ENCODE measurements around the gene TMED4.

Gene TMED4

GRCh38 chr7:44538798-44539668, 43.0 kb downstream of the TMED4 start:
- Histone ChIP-seq H3K27me3 (replicated peaks; ENCODE audit: insufficient read depth, low read length) (no peaks in the 10 kb centered on the region), H3K9me3 (replicated peaks; ENCODE audit: insufficient read depth, low read length) (no peaks in the 10 kb centered on the region), H3K4me1 (ENCODE audit: low read length) (no peaks in the 10 kb centered on the region), H3K9me2 (replicated peaks; ENCODE audit: insufficient read depth, low read length) (no peaks in the 10 kb centered on the region), H3F3A (ENCODE audit: insufficient read depth, low read length) (no peaks in the 10 kb centered on the region), H4K20me1 (ENCODE audit: insufficient read depth, low read length) (no peaks in the 10 kb centered on the region), H3K36me3 (replicated peaks; ENCODE audit: insufficient read depth, low read length) (no peaks in the 10 kb centered on the region), H3K9ac (ENCODE audit: low read length) (no peak overlapping the region), H3K4me3 (ENCODE audit: low read length) (no peak overlapping the region), H3K4me2 (ENCODE audit: low read depth, low read length) (no peak overlapping the region), H2AFZ (ENCODE audit: low read length) (no peak overlapping the region), H3K79me2 (ENCODE audit: low read length) (no peaks in the 10 kb centered on the region), H3K27ac (ENCODE audit: low read length) (no peak overlapping the region)
- DNase-seq, result no peak
- no peak for TF ChIP-seq EZH2phosphoT487 (IDR thresholded peaks at IDR 0.05; ENCODE audit: low read length)
- TF ChIP-seq CTCF (IDR thresholded peaks at IDR 0.05; ENCODE audit: low read length), result no peak
- TF ChIP-seq EZH2 (optimal IDR thresholded peaks at IDR 0.05; ENCODE audit: low read depth, low read length), result no peak

GRCh38 chr7:44538093-44538797, 43.8 kb downstream of the TMED4 start:
- Histone ChIP-seq H3K36me3 (replicated peaks; ENCODE audit: insufficient read depth, low read length) (no peaks in the 10 kb centered on the region), H2AFZ (ENCODE audit: low read length) (no peak overlapping the region), H3K4me1 (ENCODE audit: low read length) (no peaks in the 10 kb centered on the region), H3K4me3 (ENCODE audit: low read length) (no peak overlapping the region), H3K9ac (ENCODE audit: low read length) (no peak overlapping the region), H3K79me2 (ENCODE audit: low read length) (no peaks in the 10 kb centered on the region), H3K27me3 (replicated peaks; ENCODE audit: insufficient read depth, low read length) (no peaks in the 10 kb centered on the region), H3K27ac (ENCODE audit: low read length) (no peak overlapping the region), H3K4me2 (ENCODE audit: low read depth, low read length) (no peak overlapping the region), H3F3A (ENCODE audit: insufficient read depth, low read length) (no peaks in the 10 kb centered on the region), H4K20me1 (ENCODE audit: insufficient read depth, low read length) (no peaks in the 10 kb centered on the region), H3K9me3 (replicated peaks; ENCODE audit: insufficient read depth, low read length) (no peaks in the 10 kb centered on the region), H3K9me2 (replicated peaks; ENCODE audit: insufficient read depth, low read length) (no peaks in the 10 kb centered on the region)
- DNase-seq, result no peak
- no peak for TF ChIP-seq CTCF (IDR thresholded peaks at IDR 0.05; ENCODE audit: low read length)
- no peak for TF ChIP-seq EZH2 (optimal IDR thresholded peaks at IDR 0.05; ENCODE audit: low read depth, low read length)
- no peak for TF ChIP-seq EZH2phosphoT487 (IDR thresholded peaks at IDR 0.05; ENCODE audit: low read length)

- no peaks in the 10 kb centered on the region for H3K4me1 ChIP-seq (ENCODE audit: low read length)
- no peaks in the 10 kb centered on the region for H4K20me1 ChIP-seq (ENCODE audit: insufficient read depth, low read length)
- no peaks in the 10 kb centered on the region for H3K9me2 ChIP-seq (replicated peaks; ENCODE audit: insufficient read depth, low read length)
- no peaks in the 10 kb centered on the region for H3K36me3 ChIP-seq (replicated peaks; ENCODE audit: insufficient read depth, low read length)
- no peak overlapping the region for H3K4me2 ChIP-seq (ENCODE audit: low read depth, low read length)
- no peak overlapping the region for H3K9ac ChIP-seq (ENCODE audit: low read length)
- TF ChIP-seq CTCF (IDR thresholded peaks at IDR 0.05; ENCODE audit: low read length) (no peak), EZH2phosphoT487 (IDR thresholded peaks at IDR 0.05; ENCODE audit: low read length) (no peak), EZH2 (optimal IDR thresholded peaks at IDR 0.05; ENCODE audit: low read depth, low read length) (no peak)
- H3K4me3 ChIP-seq (ENCODE audit: low read length), result no peak overlapping the region
- DNase-seq, result no peak
- H3K79me2 ChIP-seq (ENCODE audit: low read length), result no peaks in the 10 kb centered on the region
- no peaks in the 10 kb centered on the region for H3F3A ChIP-seq (ENCODE audit: insufficient read depth, low read length)
- no peaks in the 10 kb centered on the region for H3K9me3 ChIP-seq (replicated peaks; ENCODE audit: insufficient read depth, low read length)
- no peak overlapping the region for H2AFZ ChIP-seq (ENCODE audit: low read length)
- H3K27me3 ChIP-seq (replicated peaks; ENCODE audit: insufficient read depth, low read length), result no peaks in the 10 kb centered on the region
- no peak overlapping the region for H3K27ac ChIP-seq (ENCODE audit: low read length)
These were observed 44.6 kb downstream of the TMED4 start for GRCh38 chr7:44537442-44537841.
